H4 (cell line): ENCODE data around the gene LPIN1. TPM values are rescaled to one million over a fixed set of nuclear protein-coding genes. Genes with fewer than 3 reads are reported as not detected.
"Not testable (repeated sequence)": the region's sequence is repeated elsewhere in the genome, so short reads cannot be mapped to it uniquely, and the experiment has no call there.

Experiments used
- DNase-seq: peaks from one replicate; pipeline ENCODE4 v3.0.0-alpha.2; 2015; ENCODE audit warnings: low spot score
- total RNA-seq: library from RNA; depleted of rRNA; stranded (reverse); fragments of >200 nt; shearing (Covaris generic); gene quantifications from 2 replicates; pipeline ENCODE4 v1.2.3, GENCODE V29; 2014

The LPIN1 gene
- total RNA-seq, 1 experiment from 2014 or later: 27.9 TPM

DNA sequence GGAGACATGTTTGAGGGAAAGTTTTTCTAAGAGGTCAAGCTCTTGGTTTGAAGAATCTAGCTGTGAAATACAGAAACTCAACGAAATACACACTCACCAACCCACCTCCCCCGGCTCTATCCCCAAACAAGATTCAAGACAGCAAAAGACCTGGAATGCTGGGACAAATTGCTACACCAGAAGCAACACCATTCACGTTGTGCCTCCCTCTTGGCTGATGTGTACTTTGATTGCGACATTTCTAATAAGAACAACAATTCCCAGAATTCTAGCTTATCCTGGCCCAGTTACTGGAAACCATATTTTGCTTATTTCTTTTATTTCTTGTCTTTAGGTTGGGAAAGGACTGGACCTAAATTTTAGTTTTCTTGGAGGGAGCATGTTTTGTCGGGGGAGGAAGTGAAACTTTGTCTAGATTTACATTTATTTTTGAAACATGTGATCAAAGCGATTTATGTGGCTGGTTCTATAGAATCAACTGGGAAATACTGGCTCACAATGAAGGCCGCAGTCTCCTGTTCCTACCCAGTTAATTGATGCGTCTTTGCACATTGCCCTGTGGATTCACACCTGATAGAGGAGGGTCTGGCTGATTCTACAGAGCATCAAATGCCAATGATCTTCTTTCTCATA is 29.6 kb upstream of the LPIN1 start:
- DNase-seq: no peak

- DNase-seq: no peak
Observed at GRCh38 chr2:11717623-11718022, 28.8 kb upstream of the LPIN1 start.

DNA sequence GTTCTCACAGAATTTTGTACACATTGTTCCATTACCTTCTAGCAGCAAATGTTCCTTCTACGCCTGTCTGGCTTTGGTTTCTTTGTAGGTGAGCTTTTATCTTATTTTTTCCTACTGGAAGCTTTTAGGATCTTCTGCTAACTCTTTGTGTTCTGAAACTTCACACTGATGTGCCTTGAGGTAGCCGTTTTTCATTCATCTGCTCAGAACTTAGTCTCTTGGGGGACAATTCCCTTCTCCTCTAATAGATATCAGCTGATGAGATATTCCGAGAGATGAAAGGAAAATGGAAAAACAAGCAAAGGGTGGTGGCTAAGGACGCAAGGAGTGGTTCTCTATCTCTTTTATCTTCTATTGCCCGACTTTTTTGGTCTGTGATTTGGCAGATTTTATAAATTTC is 27.8 kb upstream of the LPIN1 start:
- no peak for DNase-seq

DNA sequence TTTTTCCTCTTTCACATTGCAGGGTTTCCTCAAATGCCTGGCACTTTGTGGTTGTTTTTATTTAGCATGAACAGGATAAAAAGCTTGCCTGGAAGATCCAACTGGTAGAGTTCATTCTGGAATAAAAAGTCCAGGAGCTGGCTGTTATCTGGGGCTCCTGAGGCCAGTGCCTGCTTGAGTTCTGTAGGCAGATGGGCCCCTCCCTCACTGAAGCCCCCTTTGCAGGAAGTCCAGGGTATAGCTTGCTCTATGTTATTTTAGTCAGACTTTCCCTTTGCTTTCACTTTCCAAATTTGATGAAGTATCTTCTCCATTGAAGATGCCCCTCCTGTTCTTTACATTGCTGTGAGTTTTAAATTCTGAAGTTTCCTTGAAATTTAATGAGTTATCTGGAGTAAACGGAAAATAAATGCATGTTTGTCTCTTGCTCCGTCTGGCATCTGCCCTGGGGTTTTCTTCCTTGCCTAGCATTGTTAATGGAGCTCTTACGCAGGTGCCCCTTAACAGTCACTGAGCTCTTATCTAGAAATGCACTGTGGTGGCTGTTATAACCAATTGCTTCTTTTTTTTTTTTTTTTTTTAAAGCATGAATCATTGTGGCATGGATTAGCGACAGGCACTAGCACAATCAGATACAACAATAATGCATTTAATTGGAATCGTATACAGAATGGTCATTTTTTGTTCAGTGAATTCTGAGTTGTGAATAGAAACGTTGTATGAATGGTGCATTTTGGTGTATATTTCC is 27.0 kb upstream of the LPIN1 start:
- DNase-seq: no peak

DNA sequence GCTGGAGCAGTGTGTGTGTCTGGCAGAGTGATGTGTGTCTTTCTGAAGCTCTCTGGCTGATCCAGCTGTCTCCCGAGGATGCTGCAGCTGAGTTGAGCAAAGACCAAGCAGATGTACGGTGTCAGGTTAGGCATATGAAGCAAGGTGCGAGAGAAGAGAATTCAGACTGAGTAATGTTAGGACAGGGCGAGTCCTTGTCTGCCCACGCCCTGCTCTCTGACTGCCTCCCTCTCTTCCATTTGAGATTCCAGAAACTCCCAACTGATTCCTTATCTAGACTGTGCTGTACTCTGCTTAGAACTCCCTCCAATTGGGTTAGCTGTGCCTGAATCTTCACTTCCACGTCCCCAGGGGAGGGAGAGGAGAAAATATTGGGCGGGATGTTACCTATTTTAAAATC is 25.7 kb upstream of the LPIN1 start:
- no peak for DNase-seq

GRCh38 chr2:11722292-11723060 is 24.0 kb upstream of the LPIN1 start:
- no peak for DNase-seq

GRCh38 chr2:11723061-11723371 is 23.4 kb upstream of the LPIN1 start:
- DNase-seq: no peak

DNA sequence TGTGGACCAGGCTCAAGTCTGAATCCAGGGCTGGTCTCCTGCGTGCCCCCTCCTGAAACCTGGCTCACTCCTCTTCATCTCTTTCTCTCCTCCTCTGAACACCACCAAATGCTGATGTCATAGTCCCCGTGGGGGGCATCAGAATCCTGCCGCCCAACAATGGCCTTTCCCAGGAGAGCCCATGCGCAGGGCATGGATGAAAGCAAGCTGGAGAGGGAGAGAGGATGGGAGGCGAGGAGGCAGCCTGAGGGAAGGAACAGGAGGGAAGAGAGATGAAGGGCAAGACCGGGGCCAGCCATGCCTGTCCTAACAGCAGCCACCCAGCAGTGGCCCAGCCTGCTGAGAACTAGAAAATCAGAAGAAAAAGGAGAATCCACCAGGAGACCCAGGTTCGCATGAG is 22.3 kb upstream of the LPIN1 start:
- no peak for DNase-seq

DNA sequence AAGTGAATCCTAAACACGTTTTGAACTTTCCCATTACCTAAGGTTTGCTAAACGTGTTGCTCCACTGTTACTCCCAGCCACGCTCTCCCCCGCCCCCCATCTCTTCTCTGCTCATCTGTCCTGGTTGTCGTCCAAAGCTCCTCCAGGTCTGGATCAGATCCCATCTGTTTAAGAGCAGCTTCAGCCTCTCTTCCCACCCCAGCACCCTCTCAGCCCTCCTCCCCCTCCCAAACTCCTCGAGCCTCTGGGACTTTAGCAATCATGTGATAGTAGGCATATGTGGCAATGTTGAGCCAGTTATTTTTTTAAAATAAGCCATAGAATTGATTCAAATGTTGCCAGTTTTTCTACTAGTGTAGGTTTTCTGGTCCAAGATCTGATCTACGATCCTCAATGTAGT is 20.0 kb upstream of the LPIN1 start:
- DNase-seq: no peak

DNA sequence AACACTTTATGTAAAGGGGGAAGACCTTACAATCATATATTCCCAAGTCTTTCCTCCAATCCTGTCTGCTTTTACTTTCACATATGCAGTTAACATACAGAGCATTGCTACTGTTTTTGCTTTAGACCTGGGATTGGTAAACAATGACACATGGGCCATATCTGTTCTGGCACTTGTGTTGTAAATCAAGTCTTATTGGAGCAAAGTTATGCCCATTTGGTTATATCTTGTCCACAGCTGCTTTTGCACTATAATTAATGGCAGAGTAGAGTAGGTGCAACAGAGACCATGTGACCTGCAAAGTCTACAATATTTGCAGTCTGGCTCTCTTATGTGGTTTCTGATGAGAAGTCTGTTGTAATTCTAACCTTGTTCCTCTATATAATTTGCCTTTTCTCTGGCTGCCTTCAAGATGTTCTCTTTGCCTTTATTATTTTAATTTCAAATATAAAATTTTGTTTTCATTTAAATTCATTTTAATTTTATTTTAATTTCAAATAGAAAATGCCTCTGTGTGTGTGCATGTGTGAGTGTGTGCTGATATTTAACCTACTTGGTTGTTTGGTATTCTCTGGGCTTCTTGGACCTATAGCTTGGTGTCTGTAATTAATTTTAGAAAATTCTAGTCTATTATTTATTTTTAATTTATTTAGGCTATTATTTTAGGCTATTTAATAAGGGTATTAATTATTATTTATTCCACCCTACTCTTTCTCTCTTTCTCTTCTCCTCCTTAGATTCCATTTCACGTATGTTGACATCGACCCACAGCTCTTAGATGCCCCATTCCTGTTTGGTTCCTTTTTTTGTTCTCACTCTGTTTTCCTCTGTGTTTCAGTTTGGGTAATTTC is 16.8 kb upstream of the LPIN1 start:
- DNase-seq: no peak

DNA sequence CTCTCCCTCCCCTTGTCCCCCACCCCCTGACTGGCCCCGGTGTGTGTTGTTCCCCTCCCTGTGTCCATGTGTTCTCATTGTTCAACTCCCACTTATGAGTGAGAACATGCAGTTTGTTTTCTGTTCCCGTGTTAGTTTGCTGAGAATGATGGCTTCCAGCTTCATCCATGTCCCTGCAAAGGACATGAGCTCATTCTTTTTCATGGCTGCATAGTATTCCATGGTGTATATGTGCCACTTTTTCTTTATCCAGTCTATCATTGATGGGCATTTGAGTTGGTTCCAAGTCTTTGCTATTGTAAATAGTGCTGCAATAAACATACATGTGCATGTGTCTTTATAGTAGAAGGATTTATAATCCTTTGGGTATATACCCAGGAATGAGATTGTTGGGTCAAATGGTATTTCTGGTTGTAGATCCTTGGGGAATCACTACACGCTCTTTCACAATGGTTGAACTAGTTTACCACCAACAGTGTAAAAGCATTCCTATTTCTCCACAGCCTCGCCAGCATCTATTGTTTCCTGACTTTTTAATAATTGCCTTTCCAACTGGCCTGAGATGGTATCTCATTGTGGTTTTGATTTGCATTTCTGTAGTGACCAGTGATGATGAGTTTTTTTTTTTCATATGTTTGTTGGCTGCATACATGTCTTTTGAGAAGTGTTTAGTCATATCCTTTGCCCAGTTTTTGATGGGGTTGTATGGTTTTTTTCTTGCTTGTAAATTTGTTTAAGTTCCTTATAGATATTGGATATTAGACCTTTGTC is 15.0 kb upstream of the LPIN1 start:
- not testable (repeated sequence) for DNase-seq

GRCh38 chr2:11732587-11732986 is 13.8 kb upstream of the LPIN1 start:
- DNase-seq: no peak

- not testable (repeated sequence) for DNase-seq
Observed at GRCh38 chr2:11737852-11738251, 8.6 kb upstream of the LPIN1 start.

DNA sequence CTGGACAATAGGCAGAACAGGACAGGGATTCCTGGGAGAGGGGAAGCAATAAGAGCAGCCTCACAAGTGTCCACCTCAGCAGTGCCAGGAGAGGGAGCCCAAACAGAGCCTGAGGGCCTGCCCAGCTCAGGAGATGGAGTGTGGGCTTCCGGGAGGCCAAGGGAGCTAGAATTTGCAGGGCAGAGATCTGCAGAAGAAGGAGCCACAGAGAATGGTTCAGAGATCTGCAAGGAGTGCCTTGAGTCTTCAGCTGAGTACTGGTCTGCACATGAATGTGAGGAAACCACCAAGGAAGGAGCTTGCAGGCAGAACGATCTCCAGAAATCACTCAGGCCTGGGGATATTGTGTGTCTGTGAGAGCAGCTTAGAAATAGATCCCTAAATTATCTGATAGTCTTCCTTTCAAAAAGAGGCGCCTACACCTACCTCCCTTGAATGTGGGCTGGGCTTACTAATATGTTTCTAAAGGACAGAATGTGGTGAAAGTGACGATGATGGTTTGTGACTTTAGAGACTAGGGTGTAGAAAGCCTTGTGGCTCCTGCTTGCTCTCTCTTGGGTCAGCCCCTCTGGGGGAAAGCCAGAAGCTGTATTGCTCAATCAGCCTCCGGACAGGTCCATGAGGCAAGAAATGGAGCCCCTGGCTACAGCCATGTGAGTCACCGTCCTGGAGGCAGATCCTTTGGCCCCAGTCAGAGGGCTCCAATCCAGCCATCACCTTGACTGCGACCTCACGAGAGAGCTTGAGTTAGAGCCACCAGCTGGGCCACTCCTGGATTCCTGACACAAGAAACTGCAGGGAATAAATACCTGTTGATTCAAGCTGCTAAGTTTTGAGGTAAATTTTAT is 7.6 kb upstream of the LPIN1 start:
- peak; percentile 55 for DNase-seq

DNA sequence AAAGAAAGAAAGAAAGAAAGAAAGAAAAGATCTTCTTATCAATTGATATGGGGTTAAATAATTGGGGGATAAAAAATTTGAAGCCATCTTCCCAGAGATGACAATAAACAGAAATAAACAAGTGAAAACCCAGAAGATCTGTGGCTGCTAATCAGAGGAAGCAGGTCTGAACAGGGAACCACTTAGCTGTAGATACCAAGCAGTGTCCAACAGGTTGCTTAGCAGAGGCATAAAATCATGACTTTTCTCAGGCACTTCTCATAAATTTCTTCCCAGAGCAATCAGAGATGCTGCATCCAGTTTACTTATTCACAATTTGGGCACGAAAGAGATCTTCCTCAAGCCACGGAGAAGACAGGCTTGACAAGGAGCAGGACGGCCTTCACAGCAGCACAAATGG is 5.7 kb upstream of the LPIN1 start:
- no peak for DNase-seq

- no peak for DNase-seq
Observed at GRCh38 chr2:11742317-11742701, 4.1 kb upstream of the LPIN1 start.

GRCh38 chr2:11742702-11743357 is 3.6 kb upstream of the LPIN1 start:
- DNase-seq: no peak

DNA sequence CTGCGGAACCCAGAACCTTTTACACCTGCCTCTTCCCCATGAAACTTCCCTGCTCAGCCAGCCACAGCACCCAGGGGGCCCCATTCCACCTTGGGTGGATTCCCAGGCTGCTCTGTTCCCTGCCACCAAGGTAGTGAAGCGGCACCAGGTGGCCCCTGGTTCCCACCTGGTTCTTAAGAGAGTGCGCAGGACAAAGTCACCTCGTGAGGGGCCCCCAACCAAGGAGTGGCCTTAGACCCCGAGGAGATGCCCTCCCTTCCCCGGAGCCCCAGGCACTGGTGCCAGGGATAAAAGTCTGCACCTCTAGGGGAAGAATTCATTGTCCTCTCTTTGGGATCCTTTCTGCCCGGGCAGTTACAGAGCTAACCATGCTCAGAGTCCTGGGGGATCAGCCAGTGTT is 3.1 kb upstream of the LPIN1 start:
- no peak for DNase-seq

DNA sequence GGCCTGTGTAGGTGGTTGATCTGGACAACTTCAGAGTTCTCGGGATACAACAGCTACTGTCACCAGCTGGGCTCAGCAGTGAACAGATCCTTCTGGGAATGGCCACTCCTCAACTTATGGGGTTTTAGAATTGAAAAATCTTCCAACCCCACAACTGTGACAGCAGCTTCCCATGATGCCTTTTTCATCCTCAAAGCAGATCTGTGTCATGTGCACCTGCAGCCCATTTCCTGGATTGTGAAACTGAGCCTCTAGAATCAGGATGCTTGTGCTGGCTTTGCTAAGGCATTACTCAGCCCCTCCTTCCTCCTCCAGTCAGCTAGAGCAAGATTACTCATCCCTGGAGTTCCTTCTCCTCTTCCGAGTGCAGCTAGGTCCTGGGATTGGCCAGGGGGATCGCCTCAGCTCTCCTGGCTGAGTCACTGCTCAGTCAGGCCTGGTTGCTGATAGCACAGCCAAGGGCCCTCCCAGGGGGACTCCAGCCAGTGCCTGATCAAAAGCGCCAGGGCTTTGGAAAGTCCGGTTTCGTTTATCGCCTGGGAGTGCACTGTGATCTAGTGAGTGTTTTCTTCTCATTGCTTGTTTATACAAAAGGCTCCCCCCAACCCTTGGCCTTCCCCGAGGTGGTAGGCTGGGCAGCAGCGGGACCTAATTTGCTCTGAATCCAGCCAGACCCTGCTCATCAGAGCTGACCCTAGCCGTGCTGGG is 2.4 kb upstream of the LPIN1 start:
- DNase-seq: peak; percentile 98
